Keratinocyte (primary cell): ENCODE results near the gene CHPT1. TPM values are rescaled to one million over a fixed set of nuclear protein-coding genes. Genes with fewer than 3 reads are reported as not detected.

ENCODE experiments used
- DNase-seq: peaks from one replicate; pipeline ENCODE4 v3.0.0-alpha.2; 2011; ENCODE audit warnings: low read depth, missing footprints, low spot score
- FAIRE-seq: peaks from 2 replicates; lab custom pipeline; 2011; peaks lifted over from hg19 to GRCh38; lab: Jason Lieb, UNC
- H2AFZ ChIP-seq: 2 replicates; pipeline ENCODE4 v1.6.0; 2012; ENCODE audit warnings: low read length, control low read depth, inconsistent platforms; ENCODE audit not compliant: control insufficient read depth
- H3K27ac ChIP-seq: 2 replicates; pipeline ENCODE4 v1.5.1; 2011; ENCODE audit warnings: low read length; ENCODE audit not compliant: control insufficient read depth, insufficient read depth
- H3K27me3 ChIP-seq: 3 replicates; pipeline ENCODE4 v1.6.0; 2011; ENCODE audit warnings: low read length; ENCODE audit not compliant: control insufficient read depth, insufficient read depth; ENCODE audit errors: extremely low read depth
- H3K36me3 ChIP-seq, 2 experiments: 2 replicates in 1 of 2; 3 replicates in 1 of 2; pipeline ENCODE4 v1.5.1; 2011; ENCODE audit warnings: low read length in 2 of 2, mild to moderate bottlenecking in 1 of 2; ENCODE audit not compliant: control insufficient read depth in 2 of 2, insufficient read depth in 2 of 2; ENCODE audit errors: extremely low read depth in 1 of 2
- H3K4me1 ChIP-seq: 3 replicates; pipeline ENCODE4 v1.5.1; 2011; ENCODE audit warnings: low read length; ENCODE audit not compliant: control insufficient read depth, insufficient read depth; ENCODE audit errors: extremely low read depth
- H3K4me2 ChIP-seq: 3 replicates; pipeline ENCODE4 v1.6.0; 2011; ENCODE audit warnings: low read depth, low read length; ENCODE audit not compliant: control insufficient read depth, insufficient read depth; ENCODE audit errors: extremely low read depth
- H3K4me3 ChIP-seq, 3 experiments: fragments of 200-600 bp in 1 of 3; sonication (generic) in 1 of 3; 2 replicates in 2 of 3; 3 replicates in 1 of 3; pipeline ENCODE4 v1.5.1; 2011 to 2016; ENCODE audit warnings: low read length in 3 of 3, mild to moderate bottlenecking in 3 of 3, control low read depth in 2 of 3, inconsistent platforms in 1 of 3, low read depth in 1 of 3, mixed read lengths in 1 of 3, mixed run types in 1 of 3, moderate library complexity in 1 of 3; ENCODE audit not compliant: control insufficient read depth in 2 of 3, insufficient read depth in 2 of 3; ENCODE audit errors: extremely low read depth in 1 of 3
- H3K79me2 ChIP-seq: 2 replicates; pipeline ENCODE4 v1.6.0; 2012; ENCODE audit warnings: low read length; ENCODE audit not compliant: control insufficient read depth, insufficient read depth
- H3K9ac ChIP-seq: 3 replicates; pipeline ENCODE4 v1.6.0; 2011; ENCODE audit warnings: low read length; ENCODE audit not compliant: control insufficient read depth, insufficient read depth; ENCODE audit errors: extremely low read depth
- H3K9me1 ChIP-seq: 3 replicates; pipeline ENCODE4 v1.6.0; 2011; ENCODE audit warnings: low read length; ENCODE audit not compliant: control insufficient read depth, insufficient read depth; ENCODE audit errors: extremely low read depth
- H3K9me3 ChIP-seq: 2 replicates; pipeline ENCODE4 v1.5.1; 2012; ENCODE audit warnings: low read depth, low read length; ENCODE audit not compliant: control insufficient read depth
- H4K20me1 ChIP-seq: 3 replicates; pipeline ENCODE4 v1.6.0; 2011; ENCODE audit warnings: low read length; ENCODE audit not compliant: control insufficient read depth, insufficient read depth; ENCODE audit errors: extremely low read depth
- EZH2 ChIP-seq: IDR thresholded peaks from one replicate; pipeline ENCODE4 v1.6.1; 2012; ENCODE audit warnings: inconsistent platforms, mild to moderate bottlenecking, low read length, moderate library complexity
- dilution Hi-C: fragments of 300-500 bp; cut with MboI; formaldehyde crosslinking; loops from one replicate; pipeline ENCODE4 v1.7.0; 2020; ENCODE audit warnings: low sequenced_read_pairs; ENCODE audit not compliant: extremely low pct_ligation_motif_present
- polyA plus RNA-seq, 5 experiments: library from polyadenylated mRNA; depleted of rRNA in 3 of 5; stranded (reverse) in 3 of 5; stranded (forward) in 1 of 5; unstranded in 1 of 5; fragments of >200 nt; gene quantifications; 1 replicate in 1 of 5; 2 replicates in 3 of 5; 3 replicates in 1 of 5; pipeline versions ENCODE4 v1.2.1 to v1.2.3, GENCODE V29; 2011 to 2012; ENCODE audit warnings: missing spikeins in 2 of 5, low read depth in 1 of 5, low replicate concordance in 1 of 5
- TF ChIP-seq, protein P1 (sequence below), 3 experiments: IDR thresholded peaks in 1 of 3; conservative IDR thresholded peaks in 1 of 3; optimal IDR thresholded peaks in 1 of 3; 2 replicates in 2 of 3; 3 replicates in 1 of 3; pipeline versions ENCODE3 to v1.5.1; 2011; ENCODE audit warnings: low read length in 3 of 3, mild to moderate bottlenecking in 3 of 3, moderate library complexity in 2 of 3, control low read depth in 1 of 3, inconsistent platforms in 1 of 3; ENCODE audit not compliant: insufficient read depth in 2 of 3; ENCODE audit errors: extremely low read depth in 1 of 3

CHPT1 gene
- polyA plus RNA-seq, 1 donor (not counting 4 experiments of a cell fraction or from before 2014, with no cell fraction given) = 12.7 TPM

GRCh38 chr12:101720118-101720517 is 22.7 kb downstream of the CHPT1 start:
- Histone ChIP-seq H3K27me3 (no peaks in the 10 kb centered on the region), H3K27ac (no peak overlapping the region), H3K36me3 (no peaks in the 10 kb centered on the region), H3K4me3 (no peak overlapping the region), H3K9me3 (no peaks in the 10 kb centered on the region), H3K4me2 (no peak overlapping the region), H3K9me1 (no peaks in the 10 kb centered on the region), H4K20me1 (no peaks in the 10 kb centered on the region), H2AFZ (no peak overlapping the region), H3K79me2 (no peaks in the 10 kb centered on the region), H3K9ac (no peak overlapping the region), H3K4me1 (no peaks in the 10 kb centered on the region)
- no peak for DNase-seq
- no peak for FAIRE-seq
- dilution Hi-C loops = no loop called here
- no peak for TF ChIP-seq EZH2
- TF ChIP-seq, protein P1, sequence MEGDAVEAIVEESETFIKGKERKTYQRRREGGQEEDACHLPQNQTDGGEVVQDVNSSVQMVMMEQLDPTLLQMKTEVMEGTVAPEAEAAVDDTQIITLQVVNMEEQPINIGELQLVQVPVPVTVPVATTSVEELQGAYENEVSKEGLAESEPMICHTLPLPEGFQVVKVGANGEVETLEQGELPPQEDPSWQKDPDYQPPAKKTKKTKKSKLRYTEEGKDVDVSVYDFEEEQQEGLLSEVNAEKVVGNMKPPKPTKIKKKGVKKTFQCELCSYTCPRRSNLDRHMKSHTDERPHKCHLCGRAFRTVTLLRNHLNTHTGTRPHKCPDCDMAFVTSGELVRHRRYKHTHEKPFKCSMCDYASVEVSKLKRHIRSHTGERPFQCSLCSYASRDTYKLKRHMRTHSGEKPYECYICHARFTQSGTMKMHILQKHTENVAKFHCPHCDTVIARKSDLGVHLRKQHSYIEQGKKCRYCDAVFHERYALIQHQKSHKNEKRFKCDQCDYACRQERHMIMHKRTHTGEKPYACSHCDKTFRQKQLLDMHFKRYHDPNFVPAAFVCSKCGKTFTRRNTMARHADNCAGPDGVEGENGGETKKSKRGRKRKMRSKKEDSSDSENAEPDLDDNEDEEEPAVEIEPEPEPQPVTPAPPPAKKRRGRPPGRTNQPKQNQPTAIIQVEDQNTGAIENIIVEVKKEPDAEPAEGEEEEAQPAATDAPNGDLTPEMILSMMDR (optimal IDR thresholded peaks at IDR 0.05 in 1 of 3, IDR thresholded peaks at IDR 0.05 in 1 of 3, conservative IDR thresholded peaks at IDR 0.05 in 1 of 3; ENCODE audit: extremely low read depth in 1 of 3, insufficient read depth in 2 of 3, low read length in 3 of 3) = no peak

DNA sequence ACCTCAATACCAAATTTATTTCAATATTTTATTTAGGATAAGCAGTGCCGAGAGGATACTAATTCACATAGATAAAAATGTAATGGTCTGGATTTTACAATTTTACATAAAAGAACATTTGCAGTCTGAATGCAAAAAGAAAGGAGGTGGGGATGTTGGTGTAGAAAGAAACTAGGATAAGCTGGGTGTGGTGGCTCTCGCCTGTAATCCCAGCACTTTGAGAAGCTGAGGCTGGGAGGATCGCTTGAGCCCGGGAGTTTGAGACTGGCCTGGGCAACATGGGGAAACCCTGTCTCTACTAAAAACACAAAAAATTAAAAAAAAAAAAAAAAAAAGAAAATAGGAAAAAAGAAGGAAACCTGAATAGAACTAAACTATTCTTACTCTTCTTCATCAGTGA is 25.0 kb downstream of the CHPT1 start:
- H3K27me3 ChIP-seq = no peaks in the 10 kb centered on the region
- no peak overlapping the region for H2AFZ ChIP-seq
- H3K4me1 ChIP-seq = no peaks in the 10 kb centered on the region
- H3K9me1 ChIP-seq = no peaks in the 10 kb centered on the region
- no peaks in the 10 kb centered on the region for H3K79me2 ChIP-seq
- TF ChIP-seq, protein P1 (optimal IDR thresholded peaks at IDR 0.05 in 1 of 3, IDR thresholded peaks at IDR 0.05 in 1 of 3, conservative IDR thresholded peaks at IDR 0.05 in 1 of 3; ENCODE audit: extremely low read depth in 1 of 3, insufficient read depth in 2 of 3, low read length in 3 of 3) = no peak
- no peak for TF ChIP-seq EZH2
- no peak overlapping the region for H3K27ac ChIP-seq
- DNase-seq = no peak
- dilution Hi-C loops = no loop called here
- no peak overlapping the region for H3K4me2 ChIP-seq
- FAIRE-seq = no peak
- H4K20me1 ChIP-seq = no peaks in the 10 kb centered on the region
- no peak overlapping the region for H3K9ac ChIP-seq
- H3K36me3 ChIP-seq = no peaks in the 10 kb centered on the region
- H3K9me3 ChIP-seq = no peaks in the 10 kb centered on the region
- no peak overlapping the region for H3K4me3 ChIP-seq
